Stimulated activated naive CD4-positive, alpha-beta T cell (primary cell): ENCODE results near the gene PAWR.
"Not testable (repeated sequence)": the region's sequence is repeated elsewhere in the genome, so short reads cannot be mapped to it uniquely, and the experiment has no call there.

ENCODE experiments used
- DNase-seq, 6 experiments: peaks; one replicate each; lab custom pipeline; 2025; lab: John Stamatoyannopoulos, UW

Gene PAWR

DNA sequence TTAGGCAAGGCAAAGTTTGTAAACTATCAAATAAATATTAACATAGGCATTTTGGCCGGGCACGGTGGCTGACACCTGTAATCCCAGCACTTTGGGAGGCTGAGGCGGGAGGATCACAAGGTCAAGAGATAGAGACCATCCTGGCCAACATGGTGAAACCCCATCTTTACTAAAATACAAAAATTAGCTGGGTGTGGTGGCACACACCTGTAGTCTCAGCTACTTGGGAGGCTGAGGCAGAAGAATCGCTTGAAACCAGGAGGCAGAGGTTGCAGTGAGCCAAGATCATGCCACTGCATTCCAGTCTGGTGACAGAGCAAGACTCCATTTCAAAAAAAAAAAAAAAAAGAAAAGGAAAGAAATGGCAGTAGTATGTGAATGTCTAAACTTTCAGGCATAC is 43.9 kb downstream of the PAWR start:
- DNase-seq: not testable (repeated sequence)

DNA sequence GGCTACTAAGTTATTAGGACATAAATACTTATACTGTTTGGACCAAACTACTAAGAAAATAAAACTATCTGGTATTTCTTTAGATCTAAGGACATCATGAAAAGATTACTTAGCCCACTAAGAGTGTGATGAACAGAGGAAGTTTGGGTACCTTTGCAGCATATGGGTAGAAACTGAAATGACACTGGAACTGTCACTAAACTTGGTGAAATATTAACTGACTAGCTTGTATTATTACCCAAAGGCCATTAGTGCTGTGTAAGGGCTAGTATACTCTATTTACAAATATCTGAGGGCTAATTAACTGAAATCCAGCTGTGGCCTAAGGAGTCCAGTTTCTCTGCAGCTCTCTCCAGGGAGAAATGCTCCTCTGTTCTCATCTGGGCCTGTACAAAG is 45.5 kb downstream of the PAWR start:
- DNase-seq: no peak

DNA sequence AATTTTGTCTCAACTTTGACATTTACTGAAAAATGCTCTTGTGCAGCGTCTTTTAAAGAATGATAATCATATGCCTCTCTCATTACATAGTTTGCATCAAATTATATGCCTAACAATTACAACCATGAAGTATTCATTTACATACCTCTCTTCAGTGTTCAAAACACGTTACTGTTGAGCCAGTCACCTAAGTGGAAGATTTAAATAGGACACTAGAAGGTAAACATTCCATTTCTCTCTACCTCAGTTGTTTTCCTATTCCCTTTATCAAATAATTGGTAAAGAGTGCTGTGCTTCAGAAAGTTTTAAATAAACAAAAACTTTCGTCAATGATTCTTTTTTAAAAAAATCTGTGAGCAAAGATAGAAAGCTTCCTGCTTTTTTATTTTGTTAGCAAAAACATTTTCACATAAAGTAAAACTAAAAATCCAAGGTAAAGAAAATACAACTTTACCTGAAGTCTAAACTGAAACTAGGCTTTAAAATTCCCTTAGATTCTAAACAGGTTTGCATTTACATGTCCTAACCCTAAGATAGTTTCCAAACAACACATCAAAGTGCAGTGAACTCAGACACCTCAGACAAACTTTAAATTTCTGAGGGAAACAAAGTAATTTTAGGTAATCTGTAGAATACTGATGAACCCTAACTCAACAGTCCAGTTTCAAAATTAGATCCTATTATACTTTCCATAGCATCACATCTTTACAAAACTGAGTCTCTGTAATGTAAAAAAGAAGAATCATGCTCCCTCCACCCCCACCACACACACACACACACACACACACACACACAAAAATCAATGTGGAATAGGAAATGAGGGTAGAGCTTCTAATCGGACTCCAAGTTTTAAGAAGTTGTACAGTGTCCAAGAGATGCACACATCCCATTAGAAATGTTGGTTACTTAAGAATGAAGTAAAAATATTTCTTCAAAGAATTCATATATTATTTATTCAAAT is 46.2 kb downstream of the PAWR start:
- DNase-seq: no peak

DNA sequence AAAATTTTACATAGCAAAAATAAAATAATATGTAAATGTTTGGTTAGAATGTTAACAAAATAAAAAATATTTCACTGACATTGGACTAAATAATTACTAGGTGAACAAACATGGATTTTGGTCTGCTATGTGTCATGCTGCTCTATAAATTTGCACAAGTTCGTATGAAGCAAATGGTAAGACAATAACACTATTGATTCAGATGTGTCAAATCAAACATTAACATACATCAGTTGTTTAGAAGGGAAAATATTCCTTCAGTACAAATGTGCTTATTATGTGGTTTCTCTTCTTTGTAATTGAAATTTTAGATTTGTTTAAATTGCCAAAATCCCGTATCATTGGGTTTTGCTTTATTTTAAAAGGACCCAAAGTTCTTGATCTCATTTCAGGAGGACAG is 46.9 kb downstream of the PAWR start:
- no peak for DNase-seq

DNA sequence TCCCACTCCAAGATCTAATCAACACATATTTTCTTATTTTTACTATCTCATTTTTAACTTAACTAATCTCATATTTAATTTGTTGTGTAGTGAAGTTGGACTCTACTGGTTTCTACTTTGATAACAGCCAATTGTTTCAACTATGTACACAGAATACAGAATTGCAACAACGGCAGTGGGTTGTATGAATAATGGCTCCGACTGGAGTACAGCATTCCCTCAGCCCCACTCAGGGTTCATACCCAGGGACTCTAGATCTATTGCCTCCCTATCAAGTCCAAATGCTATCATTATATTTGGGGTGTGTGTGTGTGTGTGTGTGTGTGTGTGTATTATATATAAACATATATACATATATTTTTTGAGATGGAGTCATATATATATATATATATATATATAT is 52.3 kb downstream of the PAWR start:
- no peak for DNase-seq

DNA sequence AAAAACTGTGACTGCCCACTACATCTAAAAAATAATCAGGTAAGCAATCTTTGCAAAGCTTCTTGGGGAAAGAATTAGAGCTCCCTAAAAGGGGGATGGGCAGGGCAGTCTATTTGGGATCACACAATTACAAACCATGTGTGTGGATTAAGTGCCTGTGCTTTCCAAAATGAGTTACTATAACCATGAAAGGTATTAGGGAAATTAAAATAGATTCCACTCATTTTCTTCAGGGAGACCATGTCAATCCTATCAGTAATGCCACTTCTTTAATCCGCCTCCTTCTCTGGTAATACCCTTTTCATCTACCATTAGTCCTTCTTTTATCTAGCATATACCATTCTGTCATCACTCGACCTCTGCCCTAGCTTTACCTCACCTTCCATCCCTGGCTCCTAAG is 53.7 kb downstream of the PAWR start:
- DNase-seq: no peak

DNA sequence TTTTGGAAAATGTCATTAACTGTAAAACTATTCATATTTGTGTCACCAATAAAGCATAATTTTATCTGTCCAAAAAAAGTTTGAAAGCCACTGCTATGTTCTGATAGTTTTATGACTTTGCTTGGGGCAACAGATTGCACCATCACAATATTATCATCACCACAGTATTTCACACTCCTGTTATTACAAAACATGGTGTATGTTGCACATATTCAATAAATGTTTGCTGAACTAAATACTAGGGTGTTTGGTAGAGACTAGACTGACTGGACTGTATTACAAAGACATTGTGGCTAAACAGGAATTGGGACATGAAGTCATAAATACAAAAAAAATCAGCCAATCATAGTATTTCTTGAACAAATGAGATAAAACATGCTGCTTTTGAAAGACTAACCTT is 55.1 kb downstream of the PAWR start:
- DNase-seq: no peak

DNA sequence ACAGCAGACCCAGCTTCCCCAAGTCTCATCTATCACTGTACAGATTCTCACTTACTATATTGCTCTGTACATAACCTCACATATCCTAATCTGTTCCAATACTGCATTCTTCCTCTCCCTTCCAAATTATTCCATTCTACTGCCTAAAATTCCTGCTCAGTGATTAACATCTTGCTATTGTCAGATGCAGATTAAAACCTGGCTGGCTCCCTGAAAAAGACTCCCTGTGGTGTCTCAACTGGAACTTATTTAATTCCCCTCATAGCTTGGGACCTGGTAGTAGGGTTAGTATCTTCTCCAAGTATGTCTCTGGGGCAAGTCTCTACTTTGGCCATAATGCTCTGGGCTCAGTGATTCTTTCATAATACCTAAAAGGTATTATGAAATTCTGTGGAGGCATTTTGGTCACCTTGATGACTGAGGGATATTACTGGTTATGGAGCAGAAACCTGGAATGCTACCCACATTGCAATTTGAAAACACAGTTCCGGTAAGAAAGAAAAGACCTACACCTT is 55.8 kb downstream of the PAWR start:
- DNase-seq: no peak

DNA sequence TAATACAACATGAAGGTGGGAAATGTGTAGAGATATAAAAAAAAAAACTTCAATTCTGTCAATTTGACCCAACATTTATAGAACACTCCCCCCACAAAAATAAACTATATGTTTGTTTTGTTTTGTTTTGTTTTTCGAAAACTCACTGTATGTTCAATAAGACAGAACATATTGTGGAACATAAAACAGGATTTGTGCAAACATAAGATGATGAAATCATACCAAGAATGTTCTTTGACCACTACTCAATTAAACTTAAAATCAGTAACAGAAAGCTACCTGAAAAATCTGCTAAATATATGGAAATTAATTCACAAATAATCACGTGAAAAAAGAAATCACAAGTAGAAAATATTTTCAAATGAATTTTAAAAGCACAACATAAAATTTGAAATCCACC is 61.2 kb downstream of the PAWR start:
- DNase-seq: no peak

DNA sequence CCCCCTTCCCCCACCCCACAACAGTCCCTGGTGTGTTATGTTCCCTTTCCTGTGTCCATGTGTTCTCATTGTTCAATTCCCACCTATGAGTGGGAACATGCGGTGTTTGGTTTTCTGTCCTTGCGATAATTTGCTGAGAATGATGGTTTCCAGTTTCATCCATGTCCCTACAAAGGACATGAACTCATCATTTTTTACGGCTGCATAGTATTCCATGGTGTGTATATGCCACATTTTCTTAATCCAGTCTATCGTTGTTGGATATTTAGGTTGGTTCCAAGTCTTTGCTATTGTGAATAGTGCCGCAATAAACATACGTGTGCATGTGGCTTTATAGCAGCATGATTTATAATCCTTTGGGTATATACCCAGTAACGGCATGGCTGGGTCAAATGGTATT is 64.0 kb downstream of the PAWR start:
- not testable (repeated sequence) for DNase-seq

DNA sequence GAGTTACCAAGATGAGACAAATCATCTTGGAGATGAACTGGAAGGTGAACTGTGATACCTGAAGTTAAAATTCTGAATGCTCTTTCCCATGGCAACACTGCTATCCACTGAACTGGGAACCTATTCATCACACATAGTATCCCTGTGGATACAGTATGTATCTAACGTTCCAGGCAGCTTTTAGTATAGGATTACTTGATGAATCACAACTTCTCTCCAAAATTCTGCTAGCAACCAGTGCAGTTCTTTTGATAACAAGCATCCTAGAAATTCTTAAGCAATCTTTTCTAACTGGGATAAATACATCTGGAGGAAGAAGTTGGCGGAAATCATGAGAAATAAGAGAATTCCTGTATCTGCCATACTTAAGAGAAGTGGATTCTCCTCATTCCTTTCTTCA is 66.4 kb downstream of the PAWR start:
- DNase-seq: no peak

DNA sequence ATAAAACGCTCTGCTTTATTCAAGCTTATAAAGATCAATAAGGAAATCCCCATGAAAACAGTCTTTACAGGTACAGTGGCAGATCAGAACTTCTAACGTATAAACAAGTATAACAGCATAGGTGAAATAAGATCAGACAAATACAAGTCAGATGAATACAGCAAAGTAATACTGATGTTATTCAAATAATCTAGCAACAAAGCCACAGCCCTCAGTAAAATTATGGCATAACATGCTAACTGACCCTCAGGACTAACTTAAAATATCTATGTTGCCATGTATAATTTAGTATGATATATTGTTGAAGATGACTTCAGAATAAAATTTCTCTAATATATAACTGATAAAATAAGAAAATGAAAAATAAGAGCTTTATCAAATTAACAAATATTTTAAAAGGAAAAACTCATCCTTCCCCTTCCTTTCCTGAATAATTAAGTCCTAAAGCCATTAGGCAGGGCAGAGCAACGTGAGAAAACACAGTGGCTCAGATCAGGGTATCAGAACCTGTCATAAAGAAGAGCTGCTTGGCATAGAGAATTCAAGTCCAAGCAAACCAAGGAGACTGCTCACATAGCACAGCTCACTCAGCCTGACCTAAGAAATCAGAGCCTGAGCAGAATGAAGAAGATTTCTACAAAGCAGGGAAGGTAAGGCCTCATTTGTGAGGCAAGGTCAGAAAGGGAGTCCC is 70.7 kb downstream of the PAWR start:
- no peak for DNase-seq

DNA sequence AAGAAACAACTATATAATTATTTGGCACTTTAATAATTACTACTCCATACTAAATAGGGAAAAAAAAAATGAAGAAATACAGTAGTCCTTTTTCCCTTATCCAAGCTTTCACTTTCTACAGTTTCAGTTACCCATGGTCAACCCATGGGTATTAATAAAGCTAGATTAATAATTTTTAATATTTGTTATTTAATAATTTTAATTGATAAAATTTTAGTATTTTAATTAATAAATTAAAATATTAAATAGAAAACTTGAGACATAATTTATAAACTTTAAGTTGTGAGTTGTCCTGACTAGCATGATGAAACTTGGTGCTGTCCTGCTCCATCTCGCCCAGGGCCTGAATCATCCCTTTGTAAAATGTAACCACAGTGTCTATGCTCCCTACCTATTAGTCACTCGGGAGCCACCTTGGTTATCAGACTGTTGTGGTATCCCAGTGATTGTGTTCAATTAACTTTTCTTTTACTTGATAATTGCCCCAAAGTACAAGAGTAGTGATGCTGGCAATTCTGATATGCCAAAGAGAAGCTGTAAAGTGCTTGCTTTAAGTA is 71.8 kb downstream of the PAWR start:
- no peak for DNase-seq

DNA sequence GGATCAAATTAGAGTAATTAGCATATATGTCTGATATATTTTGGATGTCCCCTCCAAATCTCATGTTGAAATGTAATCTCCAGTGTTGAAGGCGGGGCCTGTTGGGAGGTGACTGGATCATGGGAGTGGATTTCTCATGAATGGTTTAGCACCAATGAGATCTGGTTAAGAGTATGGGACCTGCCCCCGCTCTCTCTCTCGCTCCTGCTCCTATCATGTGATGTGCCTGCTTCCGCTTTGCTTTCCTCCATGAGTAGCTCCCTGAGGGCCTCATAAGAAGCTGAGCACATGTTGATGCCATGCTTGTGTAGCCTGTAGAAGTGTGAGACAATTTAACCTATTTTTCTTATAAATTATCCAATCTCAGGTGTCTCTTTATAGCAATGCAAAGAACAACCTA is 73.1 kb downstream of the PAWR start:
- no peak for DNase-seq

DNA sequence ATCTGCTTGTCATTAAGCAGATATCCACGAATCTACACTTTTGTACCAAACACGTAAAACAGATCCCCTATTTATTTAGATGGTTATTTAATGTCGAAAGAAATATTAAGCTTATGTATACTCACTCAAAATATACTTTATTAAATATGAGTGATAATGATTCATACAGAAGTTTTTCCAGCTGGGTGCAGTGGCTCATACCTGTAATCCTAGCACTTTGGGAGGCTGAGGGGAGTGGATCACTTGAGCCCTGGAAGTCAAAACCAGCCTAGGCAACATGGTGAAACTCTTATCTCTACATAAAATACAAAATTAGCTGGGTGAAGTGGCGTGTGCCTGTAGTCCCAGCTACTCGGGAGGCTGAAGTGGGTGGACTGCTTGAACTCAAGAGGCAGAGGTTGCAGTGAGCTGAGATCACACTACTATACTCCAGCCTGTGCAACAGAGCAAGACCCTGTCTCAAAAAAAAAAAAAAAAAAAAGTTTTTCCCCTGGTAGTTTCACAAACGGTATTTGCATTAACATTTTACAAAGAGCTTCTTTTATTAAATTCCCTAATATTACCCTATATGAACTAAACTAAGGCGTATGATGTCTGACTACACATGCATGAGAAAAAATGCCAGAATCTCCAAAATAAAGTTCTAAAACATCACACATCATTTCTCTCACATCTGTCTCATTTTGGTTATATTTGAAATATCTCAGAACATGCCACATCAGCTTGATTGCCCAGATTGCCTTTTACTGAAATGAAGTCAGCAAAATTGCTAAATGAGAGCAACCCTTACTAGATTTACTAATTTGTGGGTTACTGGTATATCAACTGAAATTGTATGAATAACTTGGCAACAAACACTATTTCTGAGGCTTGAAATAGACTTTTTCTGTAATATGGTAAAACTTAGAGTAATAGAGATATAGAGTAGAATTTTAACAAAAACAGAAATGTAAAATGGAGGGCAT is 74.9 kb downstream of the PAWR start:
- DNase-seq: no peak

DNA sequence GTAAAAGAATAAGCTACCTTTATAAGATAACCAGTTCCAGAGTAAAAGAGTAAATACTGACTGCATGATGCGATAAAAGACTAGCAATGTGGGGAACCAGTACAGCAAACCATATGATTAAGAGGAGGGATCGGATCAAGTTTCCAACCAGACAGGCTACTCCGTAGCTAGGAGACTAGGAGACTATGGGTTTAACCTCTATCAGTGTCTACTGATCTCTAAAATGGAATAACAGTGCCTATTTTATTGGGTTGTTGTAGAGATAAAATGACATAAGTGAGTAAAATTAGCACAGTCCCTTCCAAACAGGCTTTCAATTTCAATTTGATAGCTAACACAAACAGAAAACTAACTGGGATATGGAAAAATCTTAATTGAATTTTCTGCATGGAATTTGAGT is 76.0 kb downstream of the PAWR start:
- no peak for DNase-seq

DNA sequence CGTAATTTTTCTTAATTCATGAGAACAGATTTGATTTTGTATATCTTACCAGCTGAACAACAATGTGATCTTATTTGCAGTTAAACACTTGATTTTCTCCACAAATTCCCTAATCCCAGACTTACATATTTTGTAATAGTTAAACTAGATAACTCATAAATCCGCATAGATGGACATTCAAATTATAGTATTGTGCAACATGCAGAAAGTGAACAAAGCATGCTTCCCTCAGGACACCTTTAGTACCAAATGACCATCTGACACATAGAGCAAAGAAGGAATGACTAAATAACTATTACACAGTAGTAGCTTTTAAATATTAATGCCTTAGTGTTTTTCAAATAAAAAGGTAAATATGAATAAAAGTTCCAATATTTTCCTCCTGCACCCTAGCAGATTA is 88.9 kb downstream of the PAWR start:
- no peak for DNase-seq

DNA sequence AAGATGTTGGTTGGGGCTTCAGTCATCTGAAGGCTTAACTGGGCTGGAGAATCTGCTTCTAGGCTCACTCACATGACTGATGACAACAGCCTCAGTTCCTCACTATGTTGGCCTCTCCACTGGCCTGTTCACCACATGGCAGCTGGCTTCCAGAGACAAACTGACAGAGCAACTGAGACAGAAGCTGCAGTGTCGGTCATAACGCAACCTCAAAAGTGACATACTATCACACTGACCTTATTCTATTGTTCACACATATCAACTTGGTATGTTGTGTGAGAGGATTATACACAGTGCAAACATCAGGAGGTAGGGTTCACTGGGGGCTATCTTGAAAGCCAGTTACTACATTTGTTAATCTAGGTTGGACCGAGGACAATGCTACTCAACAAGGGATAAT is 92.9 kb downstream of the PAWR start:
- no peak for DNase-seq

DNA sequence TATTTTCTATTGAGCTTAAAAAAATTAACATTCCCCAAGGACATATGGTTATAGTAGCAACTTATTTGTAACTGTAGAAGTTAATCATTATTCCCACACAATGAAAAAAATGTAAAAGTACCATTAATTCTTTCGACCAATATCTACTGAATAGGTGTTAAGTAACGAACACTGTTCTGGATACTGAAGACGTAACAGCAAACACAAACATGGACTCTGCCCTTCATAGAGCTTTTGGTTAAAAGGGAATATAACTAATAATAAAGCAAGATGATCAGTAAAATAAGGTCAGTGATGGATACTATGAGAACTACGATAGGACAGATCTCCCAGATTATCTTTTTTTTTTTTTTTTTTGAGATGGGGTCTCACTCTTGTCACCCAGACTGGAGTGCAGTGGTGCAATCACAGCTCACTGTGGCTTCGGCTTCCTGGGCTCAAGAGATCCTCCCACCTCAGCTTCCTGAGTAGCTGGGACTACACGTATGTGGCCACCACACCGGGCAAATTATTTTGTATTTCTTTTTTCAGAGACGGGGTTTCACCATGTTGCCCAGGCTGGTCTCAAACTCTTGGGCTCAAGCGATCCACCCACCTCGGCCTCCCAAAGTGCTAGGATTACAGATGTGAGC is 93.9 kb downstream of the PAWR start:
- DNase-seq: no peak

DNA sequence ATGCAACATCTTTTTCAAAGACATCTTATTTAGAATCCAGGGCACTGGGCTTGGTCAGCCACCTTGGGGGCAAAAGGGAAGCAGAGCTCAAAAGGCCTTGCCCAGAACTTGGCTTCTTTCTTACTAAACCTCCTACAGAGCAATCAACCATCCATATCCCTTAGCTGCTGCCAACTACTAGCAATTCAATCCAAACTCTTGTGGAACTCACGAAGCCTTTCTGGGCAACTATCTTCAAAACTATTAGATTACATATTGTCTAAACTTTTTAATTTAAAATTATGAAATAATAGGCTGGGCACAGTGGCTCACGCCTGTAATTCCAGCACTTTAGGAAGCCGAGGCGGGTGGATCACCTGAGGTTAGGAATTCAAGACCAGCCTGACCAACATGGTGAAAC is 95.5 kb downstream of the PAWR start:
- DNase-seq: no peak

DNA sequence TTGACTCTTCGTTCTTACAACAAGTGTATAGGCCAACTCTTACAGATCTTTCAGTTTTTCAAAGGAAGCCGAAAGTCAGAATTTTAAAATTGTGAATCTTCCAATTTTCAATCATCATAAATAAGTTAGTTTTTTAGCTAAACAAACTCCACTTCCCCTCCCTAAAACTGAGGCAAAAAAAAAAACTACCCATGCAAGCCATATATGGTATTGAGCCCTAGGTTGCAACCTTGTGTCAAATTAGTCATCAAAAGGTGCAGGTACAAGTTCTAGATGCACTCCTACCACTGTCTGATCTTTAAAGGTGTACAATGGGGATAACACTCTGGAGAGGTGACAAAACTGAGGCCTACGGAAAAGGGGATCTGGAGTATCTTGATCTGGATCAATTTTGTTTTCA is 97.9 kb downstream of the PAWR start:
- no peak for DNase-seq
